Skeletal muscle satellite cell (primary cell): ENCODE results near the gene GNG4.
"Not testable (repeated sequence)": the region's sequence is repeated elsewhere in the genome, so short reads cannot be mapped to it uniquely, and the experiment has no call there.

ENCODE experiments used
- H3K27me3 ChIP-seq: 2 replicates; pipeline ENCODE4 v1.7.0; 2013; ENCODE audit warnings: low read length; ENCODE audit not compliant: control insufficient read depth, insufficient read depth
- H3K36me3 ChIP-seq: 2 replicates; pipeline ENCODE4 v1.7.0; 2013; ENCODE audit warnings: mild to moderate bottlenecking, control low read depth, low read length; ENCODE audit not compliant: insufficient read depth
- H3K4me1 ChIP-seq: 2 replicates; pipeline ENCODE4 v1.7.0; 2013; ENCODE audit warnings: low read length; ENCODE audit not compliant: control insufficient read depth, insufficient read depth
- H3K4me2 ChIP-seq: 2 replicates; pipeline ENCODE4 v1.7.0; 2013; ENCODE audit warnings: mild to moderate bottlenecking, low read length
- H3K4me3 ChIP-seq: 2 replicates; pipeline ENCODE4 v1.7.0; 2013; ENCODE audit warnings: low read length
- H3K9ac ChIP-seq: 2 replicates; pipeline ENCODE4 v1.7.0; 2013; ENCODE audit warnings: mild to moderate bottlenecking, low read depth, low read length, moderate library complexity
- H3K9me3 ChIP-seq: replicated peaks from 2 replicates; pipeline ENCODE4 v1.7.0; 2013; ENCODE audit warnings: mild to moderate bottlenecking, control low read depth, low read length

GNG4 gene

GRCh38 chr1:235546369-235547155, 103.0 kb downstream of the GNG4 start:
- not testable (repeated sequence) for H3K9me3 ChIP-seq, H3K27me3 ChIP-seq, H3K4me1 ChIP-seq, H3K36me3 ChIP-seq, H3K9ac ChIP-seq, H3K4me3 ChIP-seq, H3K4me2 ChIP-seq

GRCh38 chr1:235545292-235545930, 104.2 kb downstream of the GNG4 start:
- H3K27me3 ChIP-seq = peaks cover 2% of the 10 kb centered on the region
- no peak overlapping the region for H3K9ac ChIP-seq
- no peak overlapping the region for H3K4me2 ChIP-seq

DNA sequence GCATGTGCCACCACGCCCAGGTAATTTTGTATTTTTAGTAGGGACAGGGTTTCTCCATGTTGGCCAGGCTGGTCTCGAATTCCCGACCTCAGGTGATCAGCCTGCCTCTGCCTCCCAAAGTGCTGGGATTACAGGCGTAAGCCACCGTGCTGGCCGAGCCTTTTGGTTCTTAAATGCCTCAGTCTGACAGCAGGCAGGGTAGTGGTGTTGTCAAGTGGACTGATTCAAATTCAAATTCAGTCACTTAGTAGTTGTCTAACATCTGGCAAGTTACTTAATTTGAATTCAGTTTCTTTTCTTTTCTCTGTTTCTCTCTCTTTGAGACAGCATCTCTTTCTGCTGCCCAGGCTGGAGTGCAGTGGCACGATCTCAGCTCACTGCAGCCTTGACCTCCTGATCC, 106.7 kb downstream of the GNG4 start:
- not testable (repeated sequence) for H3K4me1 ChIP-seq, H3K36me3 ChIP-seq, H3K4me2 ChIP-seq, H3K9ac ChIP-seq, H3K4me3 ChIP-seq, H3K9me3 ChIP-seq, H3K27me3 ChIP-seq

More at GRCh38 chr1:235545292-235545930, 104.2 kb downstream of the GNG4 start:
- no peaks in the 10 kb centered on the region for H3K36me3 ChIP-seq
- H3K4me1 ChIP-seq = no peaks in the 10 kb centered on the region
- H3K9me3 ChIP-seq = no peaks in the 10 kb centered on the region
- H3K4me3 ChIP-seq = no peak overlapping the region

DNA sequence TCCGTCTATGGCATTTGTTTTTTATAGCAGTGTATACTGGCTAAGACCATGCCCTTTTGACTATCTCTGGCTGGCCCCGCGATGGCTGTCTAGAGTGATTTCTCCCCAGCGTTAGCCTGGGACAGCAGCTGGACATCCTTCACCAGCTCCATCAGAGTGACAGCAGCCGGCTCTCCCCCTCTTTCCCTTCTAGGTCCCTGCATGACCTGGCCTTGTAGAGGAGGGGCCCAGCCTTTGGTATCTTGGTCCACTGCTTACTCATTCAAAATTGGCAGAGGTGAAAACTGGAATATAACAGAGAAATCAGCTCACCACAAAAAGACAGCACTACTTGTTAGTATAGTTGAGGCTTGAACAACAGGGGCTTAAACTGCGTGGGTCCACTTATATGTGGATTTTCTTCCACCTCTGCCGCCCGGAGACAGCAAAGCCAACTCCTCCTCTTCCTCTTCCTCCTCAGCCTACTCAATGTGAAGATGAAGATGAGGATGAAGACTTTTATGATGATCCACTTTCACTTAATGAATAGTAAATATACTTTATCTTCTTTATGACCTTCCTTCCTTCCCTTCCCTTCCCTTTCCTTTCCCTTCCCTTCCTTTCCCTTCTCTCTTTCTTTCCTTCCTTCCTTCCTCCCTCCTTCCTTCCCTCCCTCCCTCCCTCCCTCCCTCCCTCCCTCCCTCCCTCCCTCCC, 116.0 kb downstream of the GNG4 start:
- no peak overlapping the region for H3K9ac ChIP-seq
- H3K36me3 ChIP-seq = no peaks in the 10 kb centered on the region
- H3K9me3 ChIP-seq = no peaks in the 10 kb centered on the region
- peaks cover 22% of the 10 kb centered on the region for H3K4me1 ChIP-seq
- no peaks in the 10 kb centered on the region for H3K27me3 ChIP-seq
- no peak overlapping the region for H3K4me3 ChIP-seq
- H3K4me2 ChIP-seq = no peak overlapping the region

- H3K27me3 ChIP-seq = no peaks in the 10 kb centered on the region
- H3K9me3 ChIP-seq = no peaks in the 10 kb centered on the region
- H3K9ac ChIP-seq = peak overlapping the region; percentile 29
- peaks cover 22% of the 10 kb centered on the region for H3K4me1 ChIP-seq
- peak overlapping the region; percentile 39 for H3K4me2 ChIP-seq
- H3K4me3 ChIP-seq = no peak overlapping the region
- H3K36me3 ChIP-seq = no peaks in the 10 kb centered on the region
Measured at GRCh38 chr1:235532360-235532759, 117.2 kb downstream of the GNG4 start.

DNA sequence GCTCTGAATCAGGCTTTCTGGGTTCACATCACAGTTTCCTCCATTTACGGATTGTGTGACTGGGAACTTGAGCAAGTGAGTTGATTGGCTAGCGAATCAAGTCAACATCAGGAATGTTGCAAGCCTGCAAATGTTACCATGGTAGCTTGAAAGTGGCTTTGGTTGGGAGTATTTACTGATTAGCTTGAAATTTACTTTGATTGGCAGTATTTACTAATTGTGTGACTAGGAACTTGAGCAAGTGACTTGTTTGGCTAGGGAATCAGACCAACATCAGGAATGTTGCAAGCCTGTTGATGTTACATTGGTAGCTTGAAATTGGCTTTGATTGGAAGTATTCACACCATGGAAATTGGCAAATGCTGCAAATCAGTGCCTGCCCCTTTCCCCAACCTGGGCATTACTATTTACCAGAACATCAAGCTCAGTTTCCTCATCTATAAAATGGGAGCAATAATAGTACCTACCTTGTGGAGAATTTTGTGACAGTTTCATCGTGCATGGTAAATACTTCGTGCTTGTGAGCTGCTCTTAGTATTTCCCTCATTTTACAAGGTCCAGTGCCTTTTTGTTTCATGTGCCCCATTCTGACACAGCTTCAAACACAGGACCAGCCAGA, 122.3 kb downstream of the GNG4 start:
- H3K4me3 ChIP-seq = no peak overlapping the region
- no peak overlapping the region for H3K9ac ChIP-seq
- H3K36me3 ChIP-seq = no peaks in the 10 kb centered on the region
- H3K9me3 ChIP-seq = no peaks in the 10 kb centered on the region
- no peaks in the 10 kb centered on the region for H3K27me3 ChIP-seq
- no peak overlapping the region for H3K4me2 ChIP-seq
- H3K4me1 ChIP-seq = peaks cover 7% of the 10 kb centered on the region

DNA sequence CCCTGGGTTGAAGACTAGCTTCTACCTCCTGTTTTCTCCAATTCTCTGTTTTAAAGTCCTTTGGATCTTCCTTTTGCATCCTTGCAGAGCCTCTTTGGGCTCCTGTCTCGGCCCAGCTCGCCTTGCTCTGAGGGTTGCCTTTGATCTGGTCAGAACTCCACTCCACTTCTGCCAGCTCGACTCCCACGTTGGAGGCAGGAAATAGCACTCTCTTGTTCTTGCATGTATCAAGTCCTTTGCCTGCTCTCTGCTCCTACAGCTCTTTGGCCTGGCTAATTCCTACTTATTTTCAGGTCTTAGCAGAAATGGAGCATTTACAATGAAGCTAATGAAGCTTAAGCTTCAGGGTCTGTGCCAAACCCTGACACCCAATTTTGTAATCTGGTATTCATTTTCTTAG, 124.3 kb downstream of the GNG4 start:
- Histone ChIP-seq H3K4me2 (no peak overlapping the region), H3K4me3 (no peak overlapping the region), H3K4me1 (no peaks in the 10 kb centered on the region), H3K9me3 (no peaks in the 10 kb centered on the region), H3K9ac (no peak overlapping the region), H3K36me3 (no peaks in the 10 kb centered on the region), H3K27me3 (no peaks in the 10 kb centered on the region)

DNA sequence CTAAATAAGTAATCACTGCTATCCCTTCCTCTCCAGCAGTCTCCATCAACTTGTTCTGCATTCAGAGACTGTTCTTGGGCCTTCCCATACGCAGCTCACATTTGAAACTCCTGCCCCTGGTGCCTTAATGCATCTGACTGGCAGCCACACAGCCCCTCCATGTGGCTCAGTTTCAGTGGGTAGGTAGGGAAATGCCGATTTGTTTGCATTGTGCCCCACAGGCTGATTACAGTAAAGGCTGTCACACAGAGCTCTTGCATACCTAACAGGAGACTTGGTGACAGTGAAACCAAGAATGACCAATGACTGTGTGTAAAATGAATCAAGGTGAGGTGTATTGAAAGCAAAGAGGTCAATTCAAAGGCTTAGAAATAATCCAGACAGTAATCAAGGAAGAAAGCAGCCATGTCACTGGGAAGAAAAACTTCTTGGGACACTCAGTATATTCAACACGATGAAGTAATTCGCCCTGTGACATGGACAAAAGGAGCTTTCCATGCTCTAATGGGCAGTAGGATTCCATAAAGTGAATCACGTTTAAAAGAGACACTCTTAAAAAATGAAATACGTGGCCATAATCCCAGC, 132.6 kb downstream of the GNG4 start:
- no peak overlapping the region for H3K9ac ChIP-seq
- no peaks in the 10 kb centered on the region for H3K9me3 ChIP-seq
- H3K36me3 ChIP-seq = no peaks in the 10 kb centered on the region
- H3K27me3 ChIP-seq = no peaks in the 10 kb centered on the region
- no peak overlapping the region for H3K4me2 ChIP-seq
- no peak overlapping the region for H3K4me3 ChIP-seq
- no peaks in the 10 kb centered on the region for H3K4me1 ChIP-seq

DNA sequence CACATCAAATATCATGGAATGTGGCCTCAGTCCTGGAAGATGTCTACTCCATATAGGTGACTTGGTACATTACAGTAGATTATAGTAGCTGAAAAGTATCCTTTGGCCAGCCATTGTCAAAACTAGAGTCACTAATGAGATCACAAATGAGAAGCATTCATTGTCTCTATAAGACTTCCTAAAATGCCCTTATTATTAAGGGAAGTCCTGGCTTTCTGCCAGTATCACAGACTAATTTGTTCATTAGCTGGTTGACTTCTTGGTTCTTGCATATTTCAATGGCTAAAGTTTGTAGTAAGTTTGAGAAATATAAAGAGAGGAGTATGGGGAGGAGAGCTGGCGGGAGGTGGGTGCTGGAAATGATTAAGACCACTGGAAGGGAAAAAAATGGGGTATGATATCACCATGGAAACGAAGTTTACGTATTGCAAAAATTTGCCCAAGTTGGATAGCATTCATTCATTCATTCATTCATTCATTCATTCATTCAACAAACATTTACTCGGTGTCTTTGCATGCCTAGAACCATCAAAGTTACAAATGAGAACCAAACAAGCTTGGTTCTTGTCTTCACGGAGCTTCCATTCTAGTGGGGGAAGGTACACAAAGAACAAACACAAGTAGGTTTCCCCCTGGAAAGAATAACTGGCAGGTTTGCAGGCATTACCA, 133.6 kb downstream of the GNG4 start:
- H3K36me3 ChIP-seq = no peaks in the 10 kb centered on the region
- no peak overlapping the region for H3K9ac ChIP-seq
- no peaks in the 10 kb centered on the region for H3K4me1 ChIP-seq
- no peaks in the 10 kb centered on the region for H3K27me3 ChIP-seq
- no peaks in the 10 kb centered on the region for H3K9me3 ChIP-seq
- H3K4me2 ChIP-seq = no peak overlapping the region
- H3K4me3 ChIP-seq = no peak overlapping the region

- no peak overlapping the region for H3K4me2 ChIP-seq
- H3K9me3 ChIP-seq = no peaks in the 10 kb centered on the region
- no peak overlapping the region for H3K9ac ChIP-seq
- H3K27me3 ChIP-seq = no peaks in the 10 kb centered on the region
- H3K4me1 ChIP-seq = no peaks in the 10 kb centered on the region
- H3K36me3 ChIP-seq = no peaks in the 10 kb centered on the region
- H3K4me3 ChIP-seq = no peak overlapping the region
Measured at GRCh38 chr1:235513495-235514366, 135.9 kb downstream of the GNG4 start.
